NOMO-1 treated with dmso at 0.1 percent for 144 hours (cell line): ENCODE measurements around the gene PERM1.
A peak's percentile ranks its signal among the peaks of the same experiment; 100 is the strongest.
"Not testable (repeated sequence)": the region's sequence is repeated elsewhere in the genome, so short reads cannot be mapped to it uniquely, and the experiment has no call there.

Experiments
- DNase-seq: peaks from one replicate; lab custom pipeline; 2025; ENCODE audit not compliant: unreplicated experiment; lab: John Stamatoyannopoulos, UW

PERM1 gene, protein sequence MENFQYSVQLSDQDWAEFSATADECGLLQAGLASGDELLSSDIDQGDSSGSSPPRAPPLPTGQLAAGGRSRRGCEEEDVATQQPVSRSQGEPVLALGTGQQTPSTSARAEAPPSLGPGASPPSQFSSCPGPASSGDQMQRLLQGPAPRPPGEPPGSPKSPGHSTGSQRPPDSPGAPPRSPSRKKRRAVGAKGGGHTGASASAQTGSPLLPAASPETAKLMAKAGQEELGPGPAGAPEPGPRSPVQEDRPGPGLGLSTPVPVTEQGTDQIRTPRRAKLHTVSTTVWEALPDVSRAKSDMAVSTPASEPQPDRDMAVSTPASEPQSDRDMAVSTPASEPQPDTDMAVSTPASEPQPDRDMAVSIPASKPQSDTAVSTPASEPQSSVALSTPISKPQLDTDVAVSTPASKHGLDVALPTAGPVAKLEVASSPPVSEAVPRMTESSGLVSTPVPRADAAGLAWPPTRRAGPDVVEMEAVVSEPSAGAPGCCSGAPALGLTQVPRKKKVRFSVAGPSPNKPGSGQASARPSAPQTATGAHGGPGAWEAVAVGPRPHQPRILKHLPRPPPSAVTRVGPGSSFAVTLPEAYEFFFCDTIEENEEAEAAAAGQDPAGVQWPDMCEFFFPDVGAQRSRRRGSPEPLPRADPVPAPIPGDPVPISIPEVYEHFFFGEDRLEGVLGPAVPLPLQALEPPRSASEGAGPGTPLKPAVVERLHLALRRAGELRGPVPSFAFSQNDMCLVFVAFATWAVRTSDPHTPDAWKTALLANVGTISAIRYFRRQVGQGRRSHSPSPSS

DNA sequence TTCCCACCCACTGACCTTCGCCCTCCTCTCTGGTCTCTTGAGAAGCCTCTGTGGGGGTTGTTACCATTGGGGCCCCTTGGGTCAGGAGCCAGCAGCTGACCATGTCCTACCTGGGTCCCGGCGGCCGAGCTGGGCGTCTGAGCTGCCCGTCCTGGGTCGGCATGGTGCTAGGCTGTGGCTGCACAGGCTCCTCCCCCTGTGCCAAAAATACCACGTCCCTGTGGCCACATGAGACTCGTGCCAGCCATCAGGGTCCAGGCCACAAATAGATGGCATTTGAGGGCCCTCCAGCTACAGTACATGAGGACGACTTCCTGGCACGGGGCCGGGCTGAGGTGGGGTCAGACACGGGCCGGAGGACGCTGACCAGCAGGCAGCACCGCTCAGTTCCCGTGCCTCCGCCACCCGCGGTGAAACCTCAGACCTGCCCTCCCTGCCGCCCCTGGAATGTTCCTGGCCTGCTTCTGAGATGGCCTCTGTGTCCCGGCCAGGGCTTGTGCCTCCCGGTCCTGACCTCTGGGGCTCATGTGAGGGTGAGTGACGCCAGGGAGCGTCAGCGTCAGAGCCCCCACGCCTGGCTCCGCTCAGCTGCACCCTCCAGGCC is at the start of gene PERM1:
Gene PERM1, minus strand, starts transcription at position 139 of the 604 bp plus-strand sequence. CDS start 1,064 bp downstream, outside the sequence.
- no peak for DNase-seq

DNA sequence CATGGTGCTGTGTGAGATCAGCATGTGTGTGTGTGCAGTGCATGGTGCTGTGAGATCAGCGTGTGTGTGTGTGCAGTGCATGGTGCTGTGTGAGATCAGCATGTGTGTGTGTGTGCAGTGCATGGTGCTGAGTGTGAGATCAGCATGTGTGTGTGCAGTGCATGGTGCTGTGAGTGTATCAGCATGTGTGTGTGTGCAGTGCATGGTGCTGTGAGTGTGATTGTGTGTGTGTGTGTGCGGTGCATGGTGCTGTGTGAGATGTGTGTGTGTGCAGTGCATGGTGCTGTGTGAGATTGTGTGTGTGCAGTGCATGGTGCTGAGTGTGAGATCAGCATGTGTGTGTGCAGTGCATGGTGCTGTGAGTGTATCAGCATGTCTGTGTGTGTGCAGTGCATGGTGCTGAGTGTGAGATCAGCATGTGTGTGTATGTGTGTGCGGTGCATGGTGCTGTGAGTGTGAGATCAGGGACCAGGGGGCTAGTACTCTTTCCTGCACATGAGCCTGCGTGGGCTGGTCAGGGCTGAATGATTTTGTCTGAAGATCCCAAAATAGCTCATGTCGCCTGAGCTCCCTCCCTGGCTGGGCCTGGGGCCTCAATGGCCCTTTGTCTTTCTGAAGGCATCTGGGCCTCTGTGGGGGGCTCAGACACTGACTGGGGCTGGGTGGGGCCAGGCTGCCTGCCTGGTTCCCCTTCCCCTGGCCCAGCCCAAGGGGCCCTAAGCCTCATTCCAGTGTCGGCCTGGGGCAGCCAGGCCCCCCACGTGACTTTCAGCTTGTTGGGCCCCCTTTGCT is 49.2 kb upstream of the PERM1 start:
- not testable (repeated sequence) for DNase-seq

DNA sequence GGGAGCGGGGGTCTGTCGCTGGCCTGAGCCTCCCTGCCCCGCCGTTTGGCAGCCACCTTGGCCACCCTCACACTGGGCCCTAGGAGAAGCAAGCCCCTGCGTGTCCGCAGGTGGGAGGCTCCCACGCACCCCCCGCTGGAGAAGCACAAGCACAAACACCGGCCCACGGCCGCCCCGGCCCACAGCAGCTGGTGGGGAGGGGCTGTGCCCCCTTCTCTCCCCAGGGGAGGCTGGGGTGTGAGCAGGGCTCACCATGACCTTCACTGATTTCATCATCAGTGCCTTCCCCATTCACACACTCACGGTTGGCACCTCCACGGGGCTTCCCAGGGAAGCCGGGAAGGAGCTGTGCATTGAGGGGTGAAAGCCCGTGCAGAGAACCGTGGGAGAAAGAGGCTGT is 45.9 kb upstream of the PERM1 start:
- DNase-seq = no peak

DNA sequence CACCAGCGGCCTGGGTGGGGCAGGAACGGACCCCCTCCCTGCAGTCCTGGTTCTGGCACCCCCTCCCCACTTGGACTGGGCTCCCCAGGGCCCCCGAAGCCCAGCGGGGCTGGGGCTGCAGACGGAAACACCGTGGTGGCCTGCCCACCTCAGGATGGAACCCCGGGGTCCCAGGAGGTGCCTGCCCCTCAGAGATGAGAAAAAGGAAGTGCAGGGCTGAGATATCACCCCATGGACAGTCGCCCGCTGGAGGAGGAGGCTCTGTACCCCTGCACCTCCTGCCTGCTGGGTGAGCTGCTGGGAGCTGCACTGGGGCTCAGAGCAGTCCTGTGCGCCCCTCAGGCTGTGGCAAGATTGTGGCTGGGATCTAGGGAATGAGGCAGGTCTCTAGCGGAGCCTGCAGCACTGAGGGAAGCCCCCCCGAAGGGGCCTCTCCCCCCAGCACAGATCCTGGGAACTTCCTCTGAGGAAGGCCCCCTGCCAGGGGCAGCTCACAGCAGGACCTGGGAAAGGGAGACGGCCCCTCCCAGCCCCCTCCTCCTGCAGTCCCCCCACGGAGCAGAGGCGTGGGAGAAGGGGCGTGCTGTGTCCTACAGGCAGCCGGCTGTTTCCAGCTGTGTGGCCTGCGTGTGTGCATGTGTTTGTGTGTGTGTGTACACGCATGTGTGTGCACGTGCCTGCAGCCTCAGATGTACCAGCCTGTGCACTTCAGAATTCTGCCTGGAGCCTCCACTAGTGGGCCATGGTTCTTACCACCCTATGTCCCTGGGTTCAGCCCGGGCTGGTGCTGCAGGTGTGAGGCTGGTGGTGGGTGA is 44.9 kb upstream of the PERM1 start:
- no peak for DNase-seq

DNA sequence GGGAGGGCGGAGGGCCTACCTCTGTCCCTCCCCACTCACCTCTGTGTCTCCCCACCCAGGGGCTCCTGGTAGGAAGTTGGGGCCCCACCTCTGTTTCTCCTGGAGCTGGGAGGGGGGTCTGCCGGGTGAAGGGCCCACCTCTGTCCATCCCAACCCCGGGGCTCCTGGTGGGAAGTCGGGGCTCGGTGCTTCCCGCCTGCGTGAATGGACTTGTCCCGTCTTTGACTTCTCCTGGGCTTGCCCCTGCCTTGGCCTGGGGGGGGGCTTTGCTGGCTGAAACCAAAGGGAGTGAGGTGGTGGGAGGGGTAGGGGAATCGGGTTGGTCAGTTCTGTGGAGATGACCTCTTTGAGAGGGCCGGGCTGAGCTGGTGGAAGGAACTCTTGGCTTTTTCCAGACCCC is 43.8 kb upstream of the PERM1 start:
- DNase-seq = no peak

- no peak for DNase-seq
Observed at GRCh38 chr1:1024771-1025699, 43.1 kb upstream of the PERM1 start.

DNA sequence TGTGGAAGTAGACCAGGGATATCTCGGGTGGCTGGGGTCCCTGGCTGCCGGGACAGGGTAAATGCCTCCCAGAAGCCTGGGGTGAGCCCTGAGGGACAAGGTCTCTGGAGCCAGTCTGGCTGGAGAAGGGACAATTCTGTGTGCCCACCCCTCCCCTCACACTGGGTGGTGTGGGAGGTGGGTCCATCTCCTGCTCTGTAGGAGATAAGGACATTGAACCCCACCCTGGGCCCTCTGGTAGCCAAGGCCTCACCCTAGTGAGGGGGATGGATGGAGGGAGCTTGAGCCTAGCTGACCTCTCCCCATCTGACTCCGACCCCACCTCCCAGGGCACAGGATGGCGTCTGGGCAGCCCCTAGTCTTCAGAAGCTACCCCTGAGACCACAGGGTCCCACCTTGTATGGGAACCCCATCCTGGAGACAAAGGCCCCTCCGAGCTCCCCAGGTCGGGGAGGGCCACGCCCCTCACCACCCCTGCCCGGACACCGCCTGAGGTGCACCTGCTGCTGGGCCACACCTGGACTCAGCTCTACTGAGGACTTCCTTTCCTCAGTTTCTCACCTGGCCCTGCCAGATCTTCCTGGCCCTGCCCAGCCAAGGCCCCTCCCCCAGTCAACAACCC is 42.4 kb upstream of the PERM1 start:
- no peak for DNase-seq

DNA sequence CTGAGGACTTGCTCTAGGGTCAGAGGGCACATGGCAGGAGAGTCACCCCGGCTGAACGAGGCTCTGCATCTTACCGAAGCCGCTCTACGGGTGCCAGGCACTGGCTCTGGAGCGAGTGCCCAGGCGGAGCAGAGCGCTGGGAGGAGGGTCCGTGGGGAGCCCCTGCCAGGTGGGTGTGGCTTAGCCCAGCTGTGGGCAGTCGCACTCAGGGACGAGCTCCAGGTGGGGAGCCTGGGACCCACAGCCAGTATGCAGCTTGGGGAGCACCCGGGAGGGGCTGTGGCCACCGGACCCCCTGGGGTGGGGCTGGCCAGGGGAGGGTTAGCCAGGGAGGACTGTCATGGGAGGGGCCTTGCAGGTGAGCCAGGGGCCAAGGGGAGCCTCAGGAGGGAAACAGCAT is 41.8 kb upstream of the PERM1 start:
- no peak for DNase-seq

DNA sequence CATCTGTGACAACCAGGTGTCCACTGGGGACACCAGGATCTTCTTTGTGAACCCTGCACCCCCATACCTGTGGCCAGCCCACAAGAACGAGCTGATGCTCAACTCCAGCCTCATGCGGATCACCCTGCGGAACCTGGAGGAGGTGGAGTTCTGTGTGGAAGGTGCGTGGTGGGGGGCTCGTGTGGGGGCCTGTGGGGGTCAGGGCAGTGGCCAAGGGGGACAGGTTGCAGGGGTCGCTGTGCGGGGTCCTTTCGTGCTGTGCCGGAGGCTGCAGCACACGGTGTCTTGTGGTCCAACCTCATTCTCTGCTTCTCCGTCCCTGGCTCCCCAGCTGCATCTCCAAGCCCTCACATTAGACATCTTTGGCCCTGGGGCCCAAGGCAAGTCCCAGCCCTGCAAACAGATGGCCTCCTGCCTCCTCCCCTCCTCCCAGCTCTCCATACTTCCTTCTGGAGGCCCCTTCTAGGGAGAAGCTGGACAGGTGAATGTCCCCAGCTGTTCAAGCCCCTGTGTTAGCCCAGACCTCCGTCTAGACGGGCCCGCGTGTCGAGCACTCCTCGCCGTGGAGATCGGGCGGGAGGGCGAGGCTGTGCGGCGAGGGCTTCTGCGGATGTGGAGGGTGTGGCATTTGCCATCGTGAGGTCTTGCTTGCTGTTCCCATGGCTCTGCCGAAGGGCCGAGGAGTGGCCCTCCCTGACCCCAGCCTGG is 40.6 kb upstream of the PERM1 start:
- DNase-seq = no peak

DNA sequence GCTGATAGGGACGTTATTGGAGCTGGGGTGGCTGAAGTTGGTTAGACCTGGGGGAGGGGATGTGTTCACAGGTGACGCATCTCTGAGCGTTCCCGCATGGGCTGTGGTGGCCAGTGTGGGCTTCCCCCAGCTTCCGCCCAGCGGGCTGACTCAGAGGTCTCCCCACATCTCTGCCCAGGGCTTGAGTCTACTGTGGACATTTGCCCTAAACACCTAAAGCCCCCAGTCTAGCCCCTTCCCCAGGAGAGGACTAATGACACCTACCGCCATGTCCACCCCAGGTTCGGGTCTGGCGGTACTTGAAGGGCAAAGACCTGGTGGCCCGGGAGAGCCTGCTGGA is 40.0 kb upstream of the PERM1 start:
- DNase-seq = no peak

- no peak for DNase-seq
Observed at GRCh38 chr1:1021010-1021919, 39.4 kb upstream of the PERM1 start.

DNA sequence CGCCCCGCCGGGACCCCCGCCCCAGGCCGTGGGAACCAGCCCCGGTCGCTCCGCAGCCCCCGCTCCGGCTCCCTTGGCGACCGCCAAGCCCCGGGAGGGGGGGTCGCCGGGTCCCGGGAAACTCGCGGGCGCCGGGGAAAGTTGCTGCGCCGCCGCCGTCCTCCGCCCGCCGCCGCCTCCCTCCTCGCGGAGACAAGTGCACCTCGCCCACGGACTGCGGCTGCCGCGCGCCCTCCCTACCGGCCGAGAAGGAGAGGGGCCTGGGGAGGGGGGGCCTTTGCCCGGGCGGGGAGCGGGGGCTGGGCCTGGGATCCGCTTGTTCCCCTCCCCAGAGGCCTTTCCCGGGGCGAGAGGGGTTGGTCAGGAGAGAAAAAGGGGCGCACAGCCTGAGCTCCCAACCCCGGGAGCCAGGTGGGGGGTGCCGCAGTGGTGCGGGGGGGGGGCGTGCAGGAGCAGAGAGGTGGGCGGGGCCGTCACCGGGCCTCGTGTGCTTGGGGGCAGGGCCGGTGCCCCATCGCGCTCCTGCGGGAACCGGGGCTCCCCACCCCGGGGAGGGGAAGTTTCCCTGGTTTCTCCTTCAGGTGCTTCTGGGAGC is 38.6 kb upstream of the PERM1 start:
- DNase-seq = no peak

DNA sequence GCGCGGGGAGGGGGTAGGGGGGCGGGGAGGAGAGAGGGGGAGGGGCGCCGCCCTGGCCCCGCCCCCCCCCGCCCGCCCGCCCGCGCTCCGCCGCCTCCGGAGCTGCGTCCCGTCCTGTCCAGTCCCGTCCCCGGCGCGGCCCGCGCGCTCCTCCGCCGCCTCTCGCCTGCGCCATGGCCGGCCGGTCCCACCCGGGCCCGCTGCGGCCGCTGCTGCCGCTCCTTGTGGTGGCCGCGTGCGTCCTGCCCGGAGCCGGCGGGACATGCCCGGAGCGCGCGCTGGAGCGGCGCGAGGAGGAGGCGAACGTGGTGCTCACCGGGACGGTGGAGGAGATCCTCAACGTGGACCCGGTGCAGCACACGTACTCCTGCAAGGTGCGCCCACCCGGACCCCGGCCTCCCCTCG is 38.1 kb upstream of the PERM1 start, which contains the start of gene AGRN:
Gene AGRN, plus strand, starts transcription at position 121 of the 405 bp plus-strand sequence. Its CDS starts 53 bp downstream, at position 174.
- DNase-seq = no peak

DNA sequence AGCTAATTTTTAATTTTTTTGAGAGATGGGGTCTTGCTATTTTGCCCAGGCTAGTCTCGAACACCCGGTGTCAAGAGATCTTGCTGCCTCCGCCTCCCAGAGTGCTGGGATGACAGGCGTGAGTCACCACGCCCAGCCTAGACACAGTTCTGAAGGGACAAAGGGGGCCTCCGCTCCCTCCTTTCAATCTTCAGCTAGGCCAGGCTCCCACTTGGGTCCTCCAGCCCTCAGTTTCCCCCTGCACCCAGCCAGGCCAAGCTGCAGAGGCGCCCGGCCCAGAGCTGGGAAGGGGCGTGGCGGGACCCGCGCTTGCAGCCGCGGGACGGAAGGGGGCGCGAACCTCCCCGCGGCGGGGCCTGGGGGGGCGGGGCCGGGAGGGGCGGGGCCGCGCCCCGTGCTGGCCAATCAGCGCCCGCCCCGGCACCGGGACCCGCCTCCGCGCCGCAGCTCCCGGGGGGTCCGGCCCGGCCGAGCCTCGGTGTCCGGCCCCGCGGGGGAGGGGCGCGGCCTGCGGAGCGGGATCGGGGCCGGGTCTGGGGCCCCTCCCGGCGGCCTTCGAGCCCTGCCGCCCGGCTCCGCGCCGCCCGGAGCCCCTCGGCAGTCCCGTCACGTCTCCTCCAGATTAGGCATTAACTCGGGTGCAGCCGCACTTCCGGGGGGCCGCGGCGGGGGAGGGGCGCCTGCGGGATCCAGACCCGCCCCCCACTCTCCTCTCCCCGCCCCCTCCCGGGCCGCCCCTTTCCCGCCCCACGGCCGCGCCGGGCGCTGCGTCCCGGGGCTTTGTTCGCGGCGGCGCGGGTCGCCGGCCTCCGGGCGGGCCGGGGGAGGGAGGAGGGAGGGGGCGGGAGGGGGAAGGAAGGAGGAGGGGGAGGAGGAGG is 37.5 kb upstream of the PERM1 start:
- peak; percentile 37 for DNase-seq

DNA sequence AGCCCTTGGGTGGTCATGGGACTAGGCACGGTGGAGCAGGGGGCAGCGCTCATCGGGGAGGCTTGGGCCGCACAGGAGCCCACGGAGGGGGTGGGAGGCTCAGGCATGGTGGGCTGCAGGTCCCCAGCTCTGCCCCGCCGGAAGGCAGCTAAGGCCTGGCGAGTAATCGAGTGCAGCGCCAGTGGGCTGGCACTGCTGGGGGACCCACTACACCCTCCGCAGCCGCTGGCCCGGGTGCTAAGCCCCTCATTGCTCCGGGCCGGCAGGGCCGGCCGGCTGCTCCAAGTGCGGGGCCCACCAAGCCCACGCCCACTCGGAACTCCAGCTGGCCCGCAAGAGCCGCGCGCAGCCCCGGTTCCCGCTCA is 36.4 kb upstream of the PERM1 start:
- not testable (repeated sequence) for DNase-seq
